ENCODE data around the gene EYS.

DNA sequence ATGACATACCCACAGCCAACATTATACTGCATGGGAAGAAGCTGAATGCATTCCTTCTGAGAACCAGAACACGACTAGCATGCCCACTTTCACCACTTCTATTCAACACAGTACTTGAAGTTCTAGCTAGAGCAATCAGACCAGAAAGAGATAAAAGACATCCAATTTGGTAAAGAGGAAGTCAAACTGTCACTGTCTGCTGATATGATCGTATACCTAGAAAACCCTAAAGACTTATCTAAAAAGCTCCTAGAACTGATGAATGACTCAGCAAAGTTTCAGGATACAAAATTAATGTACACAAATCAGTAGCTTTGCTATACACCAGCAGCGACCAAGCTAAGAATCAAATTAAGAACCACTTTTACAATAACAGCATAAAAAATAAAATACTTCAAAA lies 60.5 kb downstream of the EYS start:
- TF ChIP-seq EZH2phosphoT487 (IDR thresholded peaks at IDR 0.05; ENCODE audit: insufficient read depth, low read depth): no peak
- no peak for TF ChIP-seq EZH2 (IDR thresholded peaks at IDR 0.05; ENCODE audit: insufficient read depth, poor library complexity, severe bottlenecking)

Data from GM23248 (cell line).